OCI-LY7 (cell line): ENCODE data around the gene SEPTIN10.

Experiments
- CTCF ChIP-seq: fragments of 200-600 bp; sonication (generic); conservative IDR thresholded peaks from 2 replicates; pipeline ENCODE4 v1.5.1; 2014; ENCODE audit warnings: mild to moderate bottlenecking, antibody characterized with exemption, low read length, moderate library complexity, mixed read lengths
- EZH2phosphoT487 ChIP-seq: fragments of 200-600 bp; sonication (generic); IDR thresholded peaks from 2 replicates; pipeline ENCODE4 v1.6.1; 2018; ENCODE audit warnings: low read depth, borderline replicate concordance, mild to moderate bottlenecking, mixed run types, antibody characterized with exemption, low read length, moderate library complexity, mixed read lengths

GRCh38 chr2:109497911-109498870, 115.6 kb downstream of the SEPTIN10 start:
- TF ChIP-seq CTCF (no peak), EZH2phosphoT487 (no peak)
